HepG2 (cell line): ENCODE results near the gene KCNMA1. TPM values are rescaled to one million over a fixed set of nuclear protein-coding genes. Genes with fewer than 3 reads are reported as not detected.

Experiments used
- ATAC-seq: fragments of 200-7000 bp; cut with Tn5 transposase; 3 replicates; pipeline ENCODE4 v1.9.1; 2020; ENCODE audit warnings: mild to moderate bottlenecking, moderate library complexity
- BruUV-seq: library from RNA; stranded (reverse); fragments of 400-500 nt; replicated peaks from 2 replicates; lab custom pipeline; 2021; lab: Mats Ljungman, UMichigan
- CTCF ChIA-PET: fragments of 300-600 bp; formaldehyde crosslinking; extraction: SDS; loops from one replicate; lab custom pipeline; 2021; ENCODE audit warnings: low total read pairs, inconsistent platforms, low intra/inter-chr PET ratio; lab: Yijun Ruan, JAX
- POLR2A ChIA-PET: fragments of 350-600 bp; sonication (Branson Sonifier 250); formaldehyde crosslinking; loops from one replicate; lab custom pipeline; 2020; ENCODE audit warnings: antibody characterized with exemption, inconsistent platforms; lab: Yijun Ruan, JAX
- DNase-seq: peaks from one replicate; pipeline ENCODE4 v3.0.0-alpha.2; 2015; ENCODE audit warnings: low spot score
- FAIRE-seq: peaks from 3 replicates; lab custom pipeline; 2011; peaks lifted over from hg19 to GRCh38; lab: Jason Lieb, UNC
- H2AFZ ChIP-seq: one replicate; pipeline ENCODE4 v1.6.1; 2011; ENCODE audit warnings: low read length, inconsistent platforms
- H3K27ac ChIP-seq: fragments of 300-600 bp; 3 replicates; pipeline ENCODE4 v1.8.0; 2011; ENCODE audit warnings: mixed run types, mild to moderate bottlenecking, mixed read lengths, low read length, inconsistent platforms; ENCODE audit not compliant: insufficient read depth; ENCODE audit errors: extremely low read length
- H3K27me3 ChIP-seq, 2 experiments: fragments of 200-600 bp in 1 of 2; 2 replicates in 1 of 2; 3 replicates in 1 of 2; pipeline versions ENCODE4 v1.6.0 to v1.8.0; 2011; ENCODE audit warnings: low read length in 2 of 2, mild to moderate bottlenecking in 2 of 2, moderate library complexity in 2 of 2, inconsistent platforms in 1 of 2; ENCODE audit not compliant: insufficient read depth in 2 of 2, control insufficient read depth in 1 of 2
- H3K36me3 ChIP-seq, 2 experiments: fragments of 200-600 bp in 1 of 2; replicated peaks in 1 of 2; 2 replicates in 1 of 2; 3 replicates in 1 of 2; pipeline versions ENCODE4 v1.5.1 to v1.8.0; 2011; ENCODE audit warnings: low read length in 2 of 2, inconsistent platforms in 1 of 2; ENCODE audit not compliant: insufficient read depth in 2 of 2, control insufficient read depth in 1 of 2
- H3K4me1 ChIP-seq: 2 replicates; pipeline ENCODE4 v1.5.1; 2012; ENCODE audit warnings: low read length, inconsistent platforms; ENCODE audit not compliant: insufficient read depth
- H3K4me2 ChIP-seq: 2 replicates; pipeline ENCODE4 v1.6.0; 2011; ENCODE audit warnings: low read depth, low read length, inconsistent platforms
- H3K4me3 ChIP-seq, 3 experiments: fragments of 200-600 bp in 1 of 3; sonication (generic), shearing (Covaris generic) in 1 of 3; replicated peaks in 1 of 3; 2 replicates each; pipeline ENCODE4 v1.5.1; 2011 to 2016; ENCODE audit warnings: low read length in 3 of 3, inconsistent platforms in 2 of 3, low read depth in 2 of 3, mild to moderate bottlenecking in 2 of 3, control low read depth in 1 of 3, mixed read lengths in 1 of 3; ENCODE audit not compliant: insufficient read depth in 1 of 3
- H3K79me2 ChIP-seq: one replicate; pipeline ENCODE4 v1.6.1; 2011; ENCODE audit warnings: low read length, inconsistent platforms; ENCODE audit not compliant: insufficient read depth
- H3K9ac ChIP-seq: 2 replicates; pipeline ENCODE4 v1.6.0; 2011; ENCODE audit warnings: mild to moderate bottlenecking, low read depth, low read length, inconsistent platforms; ENCODE audit not compliant: insufficient read depth
- H3K9me3 ChIP-seq: 2 replicates; pipeline ENCODE4 v1.5.1; 2012; ENCODE audit warnings: mild to moderate bottlenecking, low read length
- H4K20me1 ChIP-seq: 2 replicates; pipeline ENCODE4 v1.6.0; 2011; ENCODE audit warnings: inconsistent platforms, mild to moderate bottlenecking, low read length, moderate library complexity; ENCODE audit not compliant: insufficient read depth
- MAFF ChIP-seq: IDR thresholded peaks from 2 replicates; pipeline ENCODE4 v1.6.1; 2011; ENCODE audit warnings: low read depth, low read length, improper control_type of control experiment
- NCOA2 ChIP-seq: sonication (generic); formaldehyde crosslinking; IDR thresholded peaks from 2 replicates; pipeline ENCODE4 v1.8.0; 2022; ENCODE audit warnings: inconsistent platforms
- NFIC ChIP-seq: IDR thresholded peaks from 2 replicates; pipeline ENCODE4 v1.6.1; 2012; ENCODE audit warnings: mild to moderate bottlenecking, low read length, inconsistent platforms
- NR2F6 ChIP-seq, 2 experiments: IDR thresholded peaks; 2 replicates each; pipeline ENCODE4 v1.6.1; 2016; ENCODE audit warnings: antibody characterized with exemption in 1 of 2, mild to moderate bottlenecking in 1 of 2
- SYNCRIP ChIP-seq: fragments of 200-400 bp; formaldehyde crosslinking; IDR thresholded peaks from 2 replicates; pipeline ENCODE4 v1.6.1; 2018; ENCODE audit warnings: mild to moderate bottlenecking, low read depth, low read length; ENCODE audit not compliant: insufficient read depth
- THYN1 ChIP-seq: sonication (generic); formaldehyde crosslinking; IDR thresholded peaks from 2 replicates; pipeline ENCODE4 v1.8.1; 2023; ENCODE audit warnings: low read depth, mild to moderate bottlenecking, moderate library complexity, missing genetic modification reagents, borderline replicate concordance
- ZNF33B ChIP-seq: sonication (generic); formaldehyde crosslinking; IDR thresholded peaks from 2 replicates; pipeline ENCODE4 v1.5.1; 2020; ENCODE audit warnings: mild to moderate bottlenecking, missing genetic modification reagents
- WGBS: methylation state at CpG from one replicate; pipeline ENCODE4 v1.1.6; 2017; ENCODE audit warnings: low lambda C conversion rate; 5-methylcytosine and 5-hydroxymethylcytosine counted together
- in situ Hi-C: cut with HindIII; loops from 2 replicates; pipeline ENCODE4 v1.10.0; 2017; ENCODE audit warnings: low pct_unique_long_range_greater_than_20kb; ENCODE audit not compliant: extremely low pct_ligation_motif_present
- intact Hi-C: fragments of 100-400 bp; cut with micrococcal nuclease; formaldehyde crosslinking; loops from one replicate; pipeline ENCODE4 v1.10.0; 2022; ENCODE audit not compliant: unreplicated experiment
- polyA plus RNA-seq, 8 experiments: library from polyadenylated mRNA; depleted of rRNA in 3 of 8; stranded (reverse) in 7 of 8; unstranded in 1 of 8; fragments of >200 nt; fragmentation: Illumina TruSeq in 4 of 8; extraction: Trizol in 4 of 8; gene quantifications; 2 replicates each; pipeline versions ENCODE4 v1.2.1 to v1.2.3, GENCODE V29; 2011 to 2016; ENCODE audit warnings: low read depth in 4 of 8, missing spikeins in 1 of 8, mixed read lengths in 1 of 8; ENCODE audit not compliant: insufficient read depth in 1 of 8
- total RNA-seq, 5 experiments: library from RNA; depleted of rRNA; stranded (reverse); fragments of >200 nt; fragmentation: Illumina TruSeq; extraction: Trizol; gene quantifications; 2 replicates each; pipeline ENCODE4 v1.2.3, GENCODE V29; 2016; ENCODE audit warnings: low read depth in 1 of 5
- TF ChIP-seq, protein P1 (sequence below): sonication (generic); formaldehyde crosslinking; IDR thresholded peaks from 2 replicates; pipeline ENCODE4 v1.9.0; 2021; ENCODE audit warnings: missing genetic modification reagents, borderline replicate concordance
- TF ChIP-seq, protein P2 (sequence below): sonication (generic); formaldehyde crosslinking; IDR thresholded peaks from 2 replicates; pipeline ENCODE4 v1.5.0; 2020; ENCODE audit warnings: mild to moderate bottlenecking, missing genetic modification reagents, borderline replicate concordance

Gene KCNMA1
- total and polyA plus RNA-seq, 2 of the 13 experiments (the other 11 are each of a cell fraction or from before 2014, with no cell fraction given) = 0.02 TPM; not detected in 1

DNA sequence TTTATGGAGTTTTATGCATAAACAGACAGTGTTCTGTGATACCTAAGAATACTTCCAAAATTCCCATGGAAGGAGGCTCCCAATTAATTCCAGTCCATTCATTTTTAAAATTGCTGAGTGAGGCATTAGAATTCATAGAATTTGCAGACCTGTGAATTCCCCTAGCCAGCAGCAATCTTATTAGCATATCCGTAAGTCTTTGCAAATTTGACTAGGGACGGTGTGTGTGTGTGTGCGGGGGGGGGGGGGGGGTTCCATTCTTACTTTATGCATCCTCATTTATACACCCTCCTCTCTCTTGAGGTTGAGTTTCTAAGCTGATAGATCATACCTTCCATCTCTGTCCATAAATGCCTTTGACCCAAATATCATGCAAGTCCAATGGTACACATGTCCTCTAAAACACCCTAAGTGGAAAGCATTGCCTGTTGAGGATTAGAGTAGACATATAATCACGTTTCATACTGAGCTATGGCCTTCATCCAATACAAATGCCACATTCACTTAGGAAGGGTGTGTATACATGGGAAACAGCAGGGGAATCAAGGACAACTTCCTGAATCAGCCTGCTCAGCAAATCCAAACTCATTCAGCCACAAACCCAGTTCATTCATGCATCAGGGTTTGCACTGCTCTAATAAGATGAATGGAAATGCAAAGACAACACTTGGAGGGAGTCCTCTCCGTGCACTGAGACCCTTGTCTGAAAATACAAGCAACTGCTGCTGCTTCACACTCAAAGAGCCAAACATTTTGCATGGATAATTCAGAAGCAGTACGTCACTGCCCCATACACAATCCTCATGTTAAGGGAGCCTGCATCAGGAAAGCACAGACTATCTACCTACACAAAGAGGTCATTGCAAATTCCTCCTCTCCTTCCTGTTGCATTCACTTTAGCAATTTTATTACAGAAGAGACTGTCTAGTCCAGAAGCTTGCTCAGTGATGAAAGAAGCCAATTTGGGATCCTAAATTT is 350.8 kb downstream of the KCNMA1 start (continued):
- TF ChIP-seq, protein P1, sequence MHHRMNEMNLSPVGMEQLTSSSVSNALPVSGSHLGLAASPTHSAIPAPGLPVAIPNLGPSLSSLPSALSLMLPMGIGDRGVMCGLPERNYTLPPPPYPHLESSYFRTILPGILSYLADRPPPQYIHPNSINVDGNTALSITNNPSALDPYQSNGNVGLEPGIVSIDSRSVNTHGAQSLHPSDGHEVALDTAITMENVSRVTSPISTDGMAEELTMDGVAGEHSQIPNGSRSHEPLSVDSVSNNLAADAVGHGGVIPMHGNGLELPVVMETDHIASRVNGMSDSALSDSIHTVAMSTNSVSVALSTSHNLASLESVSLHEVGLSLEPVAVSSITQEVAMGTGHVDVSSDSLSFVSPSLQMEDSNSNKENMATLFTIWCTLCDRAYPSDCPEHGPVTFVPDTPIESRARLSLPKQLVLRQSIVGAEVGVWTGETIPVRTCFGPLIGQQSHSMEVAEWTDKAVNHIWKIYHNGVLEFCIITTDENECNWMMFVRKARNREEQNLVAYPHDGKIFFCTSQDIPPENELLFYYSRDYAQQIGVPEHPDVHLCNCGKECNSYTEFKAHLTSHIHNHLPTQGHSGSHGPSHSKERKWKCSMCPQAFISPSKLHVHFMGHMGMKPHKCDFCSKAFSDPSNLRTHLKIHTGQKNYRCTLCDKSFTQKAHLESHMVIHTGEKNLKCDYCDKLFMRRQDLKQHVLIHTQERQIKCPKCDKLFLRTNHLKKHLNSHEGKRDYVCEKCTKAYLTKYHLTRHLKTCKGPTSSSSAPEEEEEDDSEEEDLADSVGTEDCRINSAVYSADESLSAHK = no peak
- TF ChIP-seq THYN1 (no peak), MAFF (0 out of 2 replicates have a peak, but pooled peaks have one; percentile 28)

DNA sequence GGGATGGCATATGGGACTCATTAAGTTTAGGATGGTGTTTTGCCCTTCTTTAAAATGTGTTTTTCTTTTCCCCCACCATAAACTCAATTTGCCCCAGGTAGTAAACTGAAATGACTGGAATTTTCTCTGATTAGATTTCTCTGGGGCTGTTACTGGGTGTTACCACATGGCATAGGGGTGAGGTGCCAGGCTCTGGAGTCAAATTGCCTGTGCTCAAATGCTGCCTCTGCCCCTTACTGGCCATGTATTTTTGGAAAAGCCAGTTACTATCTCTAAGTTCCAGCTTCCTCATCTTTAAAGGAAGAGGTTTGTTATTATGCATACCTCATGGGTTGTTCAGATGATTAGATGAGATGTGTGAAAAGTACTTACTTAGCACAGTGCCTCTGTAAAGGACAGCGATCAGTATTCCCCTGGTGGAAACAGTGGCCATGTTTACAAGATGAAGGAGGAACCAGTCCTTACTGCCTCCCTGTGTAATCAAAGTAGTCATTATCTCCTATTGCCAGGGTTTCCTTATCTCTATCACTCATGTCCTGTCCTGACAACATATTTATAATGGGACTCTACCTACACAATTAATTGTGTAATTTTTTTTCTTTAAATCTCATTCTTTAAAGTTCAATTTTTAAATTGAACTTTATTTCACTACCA is 352.0 kb downstream of the KCNMA1 start:
- H3K4me3 ChIP-seq = no peak overlapping the region
- no peak overlapping the region for H3K4me2 ChIP-seq
- H3K79me2 ChIP-seq = no peaks in the 10 kb centered on the region
- BruUV-seq = no TSS peak
- DNase-seq (no peak), ATAC-seq (no peak)
- POLR2A ChIA-PET = no interaction called here
- H3K27ac ChIP-seq = no peak overlapping the region
- H3K36me3 ChIP-seq = no peaks in the 10 kb centered on the region
- H3K4me1 ChIP-seq = no peaks in the 10 kb centered on the region
- 0% methylated on average over 1 of the region's 1 CpG for WGBS
- no peaks in the 10 kb centered on the region for H3K9me3 ChIP-seq
- no peaks in the 10 kb centered on the region for H4K20me1 ChIP-seq
- H2AFZ ChIP-seq = no peak overlapping the region
- peaks cover 0 to 8% of the 10 kb centered on the region in 2 experiments; a peak in 3 of 5 replicates for H3K27me3 ChIP-seq
- no peak overlapping the region for H3K9ac ChIP-seq
- TF ChIP-seq NFIC (no peak), NCOA2 (CRISPR knock-in tag) (no peak), ZNF33B (CRISPR knock-in tag) (no peak), NR2F6 (IDR thresholded peaks at IDR 0.05) (no peak), NR2F6 (CRISPR knock-in tag; IDR thresholded peaks at IDR 0.05) (no peak), SYNCRIP (no peak)
- TF ChIP-seq, protein P2, sequence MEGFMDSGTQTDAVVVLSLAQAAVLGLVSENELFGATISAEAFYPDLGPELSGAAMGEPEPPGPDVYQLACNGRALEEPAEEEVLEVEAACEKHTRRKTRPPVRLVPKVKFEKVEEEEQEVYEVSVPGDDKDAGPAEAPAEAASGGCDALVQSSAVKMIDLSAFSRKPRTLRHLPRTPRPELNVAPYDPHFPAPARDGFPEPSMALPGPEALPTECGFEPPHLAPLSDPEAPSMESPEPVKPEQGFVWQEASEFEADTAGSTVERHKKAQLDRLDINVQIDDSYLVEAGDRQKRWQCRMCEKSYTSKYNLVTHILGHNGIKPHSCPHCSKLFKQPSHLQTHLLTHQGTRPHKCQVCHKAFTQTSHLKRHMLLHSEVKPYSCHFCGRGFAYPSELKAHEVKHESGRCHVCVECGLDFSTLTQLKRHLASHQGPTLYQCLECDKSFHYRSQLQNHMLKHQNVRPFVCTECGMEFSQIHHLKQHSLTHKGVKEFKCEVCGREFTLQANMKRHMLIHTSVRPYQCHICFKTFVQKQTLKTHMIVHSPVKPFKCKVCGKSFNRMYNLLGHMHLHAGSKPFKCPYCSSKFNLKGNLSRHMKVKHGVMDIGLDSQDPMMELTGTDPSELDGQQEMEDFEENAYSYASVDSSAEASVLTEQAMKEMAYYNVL (CRISPR knock-in tag) = no peak
- TF ChIP-seq, all 625 proteins: peak for 0
- CTCF ChIA-PET = no interaction called here
- intact Hi-C loops = no loop called here
- FAIRE-seq = no peak
- in situ Hi-C loops = no loop called here
